HCT116 (cell line): ENCODE results near the gene MCM9. TPM values are rescaled to one million over a fixed set of nuclear protein-coding genes. Genes with fewer than 3 reads are reported as not detected.

ENCODE experiments used
- ATAC-seq: fragments of 200-7000 bp; cut with Tn5 transposase; 2 replicates; pipeline ENCODE4 v1.9.1; 2020; ENCODE audit warnings: mild to moderate bottlenecking, moderate library complexity
- BruUV-seq: library from RNA; stranded (reverse); fragments of 400-500 nt; replicated peaks from 2 replicates; lab custom pipeline; 2021; lab: Mats Ljungman, UMichigan
- CTCF ChIA-PET: fragments of 300-600 bp; sonication (Branson Sonifier 250); formaldehyde crosslinking; loops from one replicate; lab custom pipeline; 2021; ENCODE audit warnings: antibody characterized with exemption; lab: Charles Lee
- POLR2A ChIA-PET: fragments of 300-600, 350-600 bp; sonication (Branson Sonifier 250); formaldehyde crosslinking; loops from one replicate; lab custom pipeline; 2021; ENCODE audit warnings: antibody characterized with exemption; lab: Charles Lee
- RAD21 ChIA-PET, 2 experiments: fragments of 300-600 bp; sonication (Branson Sonifier 250); formaldehyde crosslinking; loops; one replicate each; lab custom pipeline; 2023; ENCODE audit warnings: low total read pairs in 2 of 2; ENCODE audit not compliant: uncharacterized antibody in 2 of 2, unreplicated experiment in 2 of 2, low non-redundant PET in 1 of 2; lab: Charles Lee
- DNase-seq: peaks from one replicate; pipeline ENCODE4 v3.0.0-alpha.2; 2010; ENCODE audit warnings: low read depth, low spot score
- H2AFZ ChIP-seq: fragments of 200-600 bp; shearing (Covaris generic), sonication (generic); 2 replicates; pipeline ENCODE4 v1.6.1; 2017; ENCODE audit warnings: low read depth, mixed run types, mixed read lengths, antibody characterized with exemption, low read length; ENCODE audit not compliant: poor library complexity, severe bottlenecking
- H3K27ac ChIP-seq: 2 replicates; pipeline ENCODE4 v1.5.1; 2012; ENCODE audit warnings: low read depth, low read length
- H3K27me3 ChIP-seq: fragments of 200-600 bp; sonication (generic); 2 replicates; pipeline ENCODE4 v1.6.1; 2016; ENCODE audit warnings: mixed run types, low read length, mixed read lengths; ENCODE audit not compliant: insufficient read depth
- H3K36me3 ChIP-seq, 2 experiments: fragments of 200-500 bp in 1 of 2; fragments of 200-600 bp in 1 of 2; sonication (Bioruptor generic) in 1 of 2; sonication (generic) in 1 of 2; 2 replicates each; pipeline versions ENCODE4 v1.5.1 to v1.6.1; 2014 to 2016; ENCODE audit warnings: low read length in 2 of 2, inconsistent platforms in 1 of 2, mixed read lengths in 1 of 2, mixed run types in 1 of 2; ENCODE audit not compliant: insufficient read depth in 2 of 2, control insufficient read depth in 1 of 2
- H3K4me1 ChIP-seq, 2 experiments: fragments of 200-600 bp in 1 of 2; sonication (generic) in 1 of 2; 2 replicates each; pipeline versions ENCODE4 v1.5.1 to v1.6.1; 2012 to 2017; ENCODE audit warnings: low read length in 2 of 2, inconsistent platforms in 1 of 2, mild to moderate bottlenecking in 1 of 2, mixed read lengths in 1 of 2, mixed run types in 1 of 2, moderate library complexity in 1 of 2; ENCODE audit not compliant: insufficient read depth in 2 of 2, control insufficient read depth in 1 of 2
- H3K4me2 ChIP-seq: fragments of 200-600 bp; sonication (generic); 2 replicates; pipeline ENCODE4 v1.6.1; 2017; ENCODE audit warnings: mixed run types, low read length, mixed read lengths
- H3K4me3 ChIP-seq, 2 experiments: fragments of 200-600 bp in 1 of 2; sonication (generic) in 1 of 2; replicated peaks in 1 of 2; 2 replicates each; pipeline ENCODE4 v1.5.1; 2011 to 2016; ENCODE audit warnings: low read length in 2 of 2, control low read depth in 1 of 2, low read depth in 1 of 2, mild to moderate bottlenecking in 1 of 2, mixed read lengths in 1 of 2, mixed run types in 1 of 2
- H3K79me2 ChIP-seq: fragments of 200-600 bp; sonication (generic); 2 replicates; pipeline ENCODE4 v1.6.1; 2017; ENCODE audit warnings: mild to moderate bottlenecking, mixed run types, low read length, moderate library complexity, mixed read lengths; ENCODE audit not compliant: insufficient read depth
- H3K9ac ChIP-seq: fragments of 200-600 bp; sonication (generic); 2 replicates; pipeline ENCODE4 v1.6.1; 2016; ENCODE audit warnings: low read length, mixed read lengths
- H3K9me2 ChIP-seq: fragments of 200-600 bp; sonication (generic), shearing (Covaris generic); 2 replicates; pipeline ENCODE4 v1.6.1; 2017; ENCODE audit warnings: mixed run types, mild to moderate bottlenecking, moderate library complexity; ENCODE audit not compliant: insufficient read depth
- H3K9me3 ChIP-seq, 2 experiments: fragments of 200-500 bp in 1 of 2; fragments of 200-600 bp in 1 of 2; sonication (Bioruptor generic) in 1 of 2; sonication (generic) in 1 of 2; 2 replicates each; pipeline ENCODE4 v1.6.1; 2014 to 2017; ENCODE audit warnings: low read length in 2 of 2, mixed read lengths in 2 of 2, inconsistent platforms in 1 of 2, low read depth in 1 of 2, mild to moderate bottlenecking in 1 of 2, mixed run types in 1 of 2, moderate library complexity in 1 of 2; ENCODE audit not compliant: control insufficient read depth in 1 of 2, insufficient read depth in 1 of 2
- H4K20me1 ChIP-seq: fragments of 200-600 bp; sonication (generic), shearing (Covaris generic); 2 replicates; pipeline ENCODE4 v1.6.1; 2017; ENCODE audit warnings: mixed run types, mild to moderate bottlenecking, moderate library complexity; ENCODE audit not compliant: insufficient read depth
- CEBPB ChIP-seq: IDR thresholded peaks from 2 replicates; pipeline ENCODE4 v1.6.1; 2012; ENCODE audit warnings: low read depth
- ELF1 ChIP-seq: IDR thresholded peaks from 2 replicates; pipeline ENCODE4 v1.6.1; 2012; ENCODE audit warnings: low read depth, borderline replicate concordance
- EZH2 ChIP-seq: fragments of 200-600 bp; sonication (generic); IDR thresholded peaks from 2 replicates; pipeline ENCODE4 v1.6.1; 2017; ENCODE audit warnings: antibody characterized with exemption, mixed run types
- EZH2phosphoT487 ChIP-seq: fragments of 200-600 bp; IDR thresholded peaks from 2 replicates; pipeline ENCODE4 v1.6.1; 2018; ENCODE audit warnings: antibody characterized with exemption, borderline replicate concordance
- FOSL1 ChIP-seq: IDR thresholded peaks from 2 replicates; pipeline ENCODE4 v1.6.1; 2012; ENCODE audit warnings: low read depth
- POLR2A ChIP-seq: IDR thresholded peaks from 2 replicates; pipeline ENCODE4 v1.7.0; 2011; ENCODE audit warnings: borderline replicate concordance; ENCODE audit not compliant: insufficient read depth, insufficient read length; ENCODE audit errors: extremely low read depth
- POLR2AphosphoS5 ChIP-seq: IDR thresholded peaks from 2 replicates; pipeline ENCODE4 v1.6.1; 2011; ENCODE audit warnings: mild to moderate bottlenecking, low read depth, low read length, moderate library complexity
- SIN3A ChIP-seq: IDR thresholded peaks from 2 replicates; pipeline ENCODE4 v1.6.1; 2012; ENCODE audit warnings: low read depth
- SP1 ChIP-seq: IDR thresholded peaks from 2 replicates; pipeline ENCODE4 v1.6.1; 2012; ENCODE audit warnings: low read depth
- ZNF274 ChIP-seq: fragments of 200-500 bp; sonication (Bioruptor generic); IDR thresholded peaks from 2 replicates; pipeline ENCODE4 v1.6.1; 2014; ENCODE audit warnings: mild to moderate bottlenecking, low read depth, low read length, inconsistent platforms
- intact Hi-C: fragments of 100-400 bp; cut with micrococcal nuclease; formaldehyde crosslinking; loops from 2 replicates; pipeline ENCODE4 v1.10.0; 2022
- total RNA-seq: library from RNA; stranded (reverse); gene quantifications from one replicate; pipeline ENCODE4 v1.2.1, GENCODE V29; 2021; ENCODE audit not compliant: unreplicated experiment
- TF ChIP-seq, protein P1 (sequence below), 3 experiments: fragments of 200-600 bp in 1 of 3; sonication (generic) in 1 of 3; IDR thresholded peaks in 2 of 3; conservative IDR thresholded peaks in 1 of 3; 2 replicates each; pipeline ENCODE4 v1.5.1; 2012 to 2017; ENCODE audit warnings: low read depth in 2 of 3, low read length in 2 of 3, antibody characterized with exemption in 1 of 3, borderline replicate concordance in 1 of 3, control low read depth in 1 of 3, mild to moderate bottlenecking in 1 of 3, mixed read lengths in 1 of 3, mixed run types in 1 of 3, moderate library complexity in 1 of 3; ENCODE audit not compliant: insufficient read depth in 1 of 3
- TF ChIP-seq, protein P2 (sequence below): IDR thresholded peaks from 2 replicates; pipeline ENCODE4 v1.6.1; 2011; ENCODE audit warnings: mild to moderate bottlenecking, low read length, moderate library complexity; ENCODE audit not compliant: insufficient replicate concordance; ENCODE audit errors: extremely low read depth

Gene MCM9
- total RNA-seq, 1 experiment from 2014 or later, result 13.6 TPM

DNA sequence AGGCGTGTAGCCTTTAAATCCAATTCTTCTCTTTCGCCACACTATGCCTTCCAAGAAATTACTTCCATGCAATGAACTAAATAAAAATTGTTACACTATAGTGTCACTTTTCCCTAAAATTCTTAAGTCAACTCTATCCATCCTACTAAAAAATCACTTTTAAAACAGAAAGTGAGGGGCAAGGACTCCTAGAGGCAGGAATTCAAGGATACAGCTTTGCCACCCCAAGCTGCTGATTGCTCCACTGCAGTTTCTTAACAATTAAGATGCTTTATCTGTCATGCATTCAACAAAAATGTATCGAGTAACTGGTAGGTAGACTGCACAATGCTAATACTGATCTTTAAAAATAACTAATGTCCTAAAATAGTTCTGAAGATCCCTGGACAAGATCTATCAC, 4.3 kb downstream of the MCM9 start:
- TF ChIP-seq, protein P1, sequence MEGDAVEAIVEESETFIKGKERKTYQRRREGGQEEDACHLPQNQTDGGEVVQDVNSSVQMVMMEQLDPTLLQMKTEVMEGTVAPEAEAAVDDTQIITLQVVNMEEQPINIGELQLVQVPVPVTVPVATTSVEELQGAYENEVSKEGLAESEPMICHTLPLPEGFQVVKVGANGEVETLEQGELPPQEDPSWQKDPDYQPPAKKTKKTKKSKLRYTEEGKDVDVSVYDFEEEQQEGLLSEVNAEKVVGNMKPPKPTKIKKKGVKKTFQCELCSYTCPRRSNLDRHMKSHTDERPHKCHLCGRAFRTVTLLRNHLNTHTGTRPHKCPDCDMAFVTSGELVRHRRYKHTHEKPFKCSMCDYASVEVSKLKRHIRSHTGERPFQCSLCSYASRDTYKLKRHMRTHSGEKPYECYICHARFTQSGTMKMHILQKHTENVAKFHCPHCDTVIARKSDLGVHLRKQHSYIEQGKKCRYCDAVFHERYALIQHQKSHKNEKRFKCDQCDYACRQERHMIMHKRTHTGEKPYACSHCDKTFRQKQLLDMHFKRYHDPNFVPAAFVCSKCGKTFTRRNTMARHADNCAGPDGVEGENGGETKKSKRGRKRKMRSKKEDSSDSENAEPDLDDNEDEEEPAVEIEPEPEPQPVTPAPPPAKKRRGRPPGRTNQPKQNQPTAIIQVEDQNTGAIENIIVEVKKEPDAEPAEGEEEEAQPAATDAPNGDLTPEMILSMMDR (IDR thresholded peaks at IDR 0.05 in 2 of 3, conservative IDR thresholded peaks at IDR 0.05 in 1 of 3; ENCODE audit: borderline replicate concordance in 1 of 3, insufficient read depth in 1 of 3, low read depth in 2 of 3, low read length in 2 of 3), result peak in 2 of 3 experiments; percentile 23 to 24; a peak in 3 of 6 replicates
- no peak for TF ChIP-seq EZH2phosphoT487
- no peaks in the 10 kb centered on the region for H3K27me3 ChIP-seq
- H3K4me1 ChIP-seq, result peaks cover 4 to 10% of the 10 kb centered on the region in 2 experiments; a peak in 3 of 4 replicates
- POLR2A ChIA-PET, result no interaction called here
- BruUV-seq, result no TSS peak
- RAD21 ChIA-PET, result no interaction called here
- no peaks in the 10 kb centered on the region for H4K20me1 ChIP-seq
- H3K4me3 ChIP-seq, result no peak overlapping the region
- H3K27ac ChIP-seq, result no peak overlapping the region
- no peak overlapping the region for H2AFZ ChIP-seq
- peaks cover 18% of the 10 kb centered on the region for H3K79me2 ChIP-seq
- H3K9me2 ChIP-seq, result no peaks in the 10 kb centered on the region
- no peaks in the 10 kb centered on the region for H3K9me3 ChIP-seq
- peaks cover 0 to 12% of the 10 kb centered on the region in 2 experiments; a peak in 2 of 4 replicates for H3K36me3 ChIP-seq
- CTCF ChIA-PET, result interaction anchor here (1.1 kb wide), 1 partner anchor 34 kb away, joined by 3 read pairs; no protein-coding TSS in a partner anchor
- no peak overlapping the region for H3K4me2 ChIP-seq
- intact Hi-C loops, result no loop called here
- H3K9ac ChIP-seq, result no peak overlapping the region
- no peak for ATAC-seq
- no peak for DNase-seq

DNA sequence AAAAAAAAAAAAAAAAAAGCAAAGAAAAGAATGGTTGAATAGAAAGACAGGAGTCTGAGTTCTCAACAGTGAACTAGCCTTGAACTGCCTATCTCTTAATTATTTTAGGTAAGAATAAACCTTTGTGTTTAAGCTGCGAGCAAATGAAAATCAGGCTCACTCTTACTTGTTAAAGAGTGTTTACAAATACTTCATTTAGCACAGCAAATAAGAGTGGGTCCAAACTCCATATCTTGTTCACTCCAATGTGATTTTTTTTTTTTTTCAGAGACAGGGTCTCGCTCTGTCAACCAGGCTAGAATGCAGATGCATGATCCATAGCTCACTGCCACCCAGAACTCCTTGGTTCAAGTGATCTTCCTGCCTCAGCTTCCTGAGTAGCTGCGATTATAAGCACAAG, 11.9 kb downstream of the MCM9 start:
- H3K4me3 ChIP-seq, result no peak overlapping the region
- H2AFZ ChIP-seq, result no peak overlapping the region
- TF ChIP-seq CEBPB (no peak), ZNF274 (no peak), POLR2AphosphoS5 (no peak), SP1 (no peak), ELF1 (no peak), FOSL1 (no peak), EZH2 (no peak), POLR2A (no peak), SIN3A (no peak)
- TF ChIP-seq, protein P2, sequence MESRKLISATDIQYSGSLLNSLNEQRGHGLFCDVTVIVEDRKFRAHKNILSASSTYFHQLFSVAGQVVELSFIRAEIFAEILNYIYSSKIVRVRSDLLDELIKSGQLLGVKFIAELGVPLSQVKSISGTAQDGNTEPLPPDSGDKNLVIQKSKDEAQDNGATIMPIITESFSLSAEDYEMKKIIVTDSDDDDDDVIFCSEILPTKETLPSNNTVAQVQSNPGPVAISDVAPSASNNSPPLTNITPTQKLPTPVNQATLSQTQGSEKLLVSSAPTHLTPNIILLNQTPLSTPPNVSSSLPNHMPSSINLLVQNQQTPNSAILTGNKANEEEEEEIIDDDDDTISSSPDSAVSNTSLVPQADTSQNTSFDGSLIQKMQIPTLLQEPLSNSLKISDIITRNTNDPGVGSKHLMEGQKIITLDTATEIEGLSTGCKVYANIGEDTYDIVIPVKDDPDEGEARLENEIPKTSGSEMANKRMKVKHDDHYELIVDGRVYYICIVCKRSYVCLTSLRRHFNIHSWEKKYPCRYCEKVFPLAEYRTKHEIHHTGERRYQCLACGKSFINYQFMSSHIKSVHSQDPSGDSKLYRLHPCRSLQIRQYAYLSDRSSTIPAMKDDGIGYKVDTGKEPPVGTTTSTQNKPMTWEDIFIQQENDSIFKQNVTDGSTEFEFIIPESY, result no peak
- TF ChIP-seq, all 23 proteins: peak for 0
- ATAC-seq (no peak), DNase-seq (no peak)
- peaks cover 19 to 31% of the 10 kb centered on the region in 2 experiments; a peak in 3 of 4 replicates for H3K36me3 ChIP-seq
- H3K27ac ChIP-seq, result no peak overlapping the region
- BruUV-seq, result no TSS peak
- no peaks in the 10 kb centered on the region for H3K4me1 ChIP-seq
- H3K27me3 ChIP-seq, result no peaks in the 10 kb centered on the region
- intact Hi-C loops, result no loop called here
- H3K9me3 ChIP-seq, result no peaks in the 10 kb centered on the region
- no peaks in the 10 kb centered on the region for H3K79me2 ChIP-seq
- H4K20me1 ChIP-seq, result no peaks in the 10 kb centered on the region
- ChIA-PET POLR2A (no interaction called here), RAD21 (no interaction called here), CTCF (no interaction called here)
- no peaks in the 10 kb centered on the region for H3K9me2 ChIP-seq
- no peak overlapping the region for H3K4me2 ChIP-seq
- no peak overlapping the region for H3K9ac ChIP-seq
